ENCODE data around the gene LOXL4.

Gene LOXL4

DNA sequence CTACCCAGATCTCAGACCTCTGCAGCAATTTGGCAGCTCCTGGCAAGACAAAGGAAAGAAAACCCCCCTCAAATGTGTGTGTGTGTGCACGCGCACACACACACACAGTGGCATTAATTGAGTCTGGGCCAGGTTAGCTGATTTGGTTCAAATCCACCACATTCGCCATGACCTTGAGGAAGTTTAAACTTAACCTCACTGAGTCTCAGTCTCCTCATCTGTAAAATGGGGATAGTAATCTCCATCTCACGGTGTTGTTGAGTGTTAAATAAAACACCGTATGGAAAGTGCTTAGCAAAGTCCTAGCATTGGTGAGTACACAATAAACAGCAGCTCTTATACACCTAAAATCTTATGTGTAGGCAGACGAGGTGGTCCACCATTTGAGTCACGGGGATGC is 4.9 kb downstream of the LOXL4 start:
- no peak for DNase-seq

DNA sequence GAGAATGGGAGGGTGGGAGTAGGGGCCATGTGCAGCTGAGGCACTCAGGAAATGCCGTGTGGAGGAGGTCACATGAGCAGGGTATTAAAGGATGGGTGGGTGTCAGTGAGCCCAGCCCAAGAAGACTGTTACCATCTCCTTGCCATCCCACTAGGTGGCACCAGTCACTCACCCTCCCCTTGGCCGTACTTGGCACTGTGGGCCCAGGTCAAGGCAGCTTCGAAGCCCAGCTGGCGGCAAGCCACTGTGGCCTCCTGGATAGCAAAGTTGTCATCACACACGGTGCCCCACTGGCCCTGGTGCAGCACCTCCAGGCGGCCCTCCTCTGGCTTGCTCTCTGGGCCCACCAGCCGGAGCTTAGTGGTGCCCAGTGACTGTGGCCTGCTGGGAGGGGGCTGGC is 5.4 kb downstream of the LOXL4 start:
- DNase-seq: no peak

DNA sequence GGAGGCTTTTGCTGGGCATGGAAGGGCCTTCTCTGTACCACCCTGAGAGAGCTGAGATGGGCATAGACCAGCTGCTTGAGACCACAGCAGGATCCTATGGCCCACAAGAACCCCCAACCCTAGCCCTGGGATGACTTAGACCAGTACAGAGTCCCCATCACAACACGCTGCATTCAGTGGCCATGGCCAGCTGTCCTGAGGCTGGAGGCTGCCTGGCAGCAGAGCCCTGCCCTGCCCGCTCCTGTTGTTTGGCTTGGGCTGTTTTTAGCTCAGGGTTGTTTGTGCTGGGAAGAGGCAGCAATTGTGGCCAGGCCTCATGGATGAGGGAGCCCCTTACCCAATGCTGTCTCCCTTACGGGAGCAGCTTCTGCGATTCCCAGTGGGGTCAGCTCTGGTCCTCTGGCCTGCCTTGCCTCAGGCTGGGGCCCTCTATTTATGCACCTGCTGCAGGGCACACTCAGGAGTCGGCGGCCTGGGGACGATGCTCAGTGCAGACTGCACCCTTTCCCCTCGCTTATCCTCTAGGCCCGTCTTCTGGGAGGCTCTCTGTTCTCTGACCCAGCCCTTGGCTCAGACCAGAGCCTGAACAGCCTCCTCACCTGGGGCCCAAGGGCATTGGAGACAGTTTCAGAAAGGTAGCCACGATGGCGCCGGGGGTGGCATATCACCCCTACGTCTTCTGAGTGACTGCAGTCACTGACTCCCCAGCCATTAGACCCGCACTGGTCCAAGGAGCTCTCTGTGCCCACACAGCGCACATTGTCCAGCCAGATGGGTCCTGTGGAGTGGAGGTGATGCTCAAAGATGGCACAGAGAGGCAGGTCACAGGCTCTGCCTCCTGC is 6.3 kb downstream of the LOXL4 start:
- DNase-seq: no peak

DNA sequence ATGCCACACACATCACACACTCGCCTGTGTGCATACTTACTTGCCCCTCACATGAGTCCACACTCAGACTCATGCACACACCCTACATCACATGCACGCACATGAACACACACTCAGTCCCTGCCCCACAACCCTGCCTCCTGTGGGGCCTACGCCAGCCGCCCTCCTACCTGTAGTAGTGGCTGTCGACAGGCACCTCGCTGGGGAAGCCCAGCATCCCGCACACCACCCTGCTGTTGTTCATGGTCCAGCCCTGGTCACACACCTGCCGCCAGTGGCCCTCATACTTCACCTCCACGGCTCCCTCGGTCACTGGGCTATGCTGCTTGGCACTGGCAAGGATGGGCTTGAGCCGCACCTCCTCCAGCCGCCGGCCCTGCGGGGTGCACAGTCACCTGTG is 7.2 kb downstream of the LOXL4 start:
- no peak for DNase-seq

DNA sequence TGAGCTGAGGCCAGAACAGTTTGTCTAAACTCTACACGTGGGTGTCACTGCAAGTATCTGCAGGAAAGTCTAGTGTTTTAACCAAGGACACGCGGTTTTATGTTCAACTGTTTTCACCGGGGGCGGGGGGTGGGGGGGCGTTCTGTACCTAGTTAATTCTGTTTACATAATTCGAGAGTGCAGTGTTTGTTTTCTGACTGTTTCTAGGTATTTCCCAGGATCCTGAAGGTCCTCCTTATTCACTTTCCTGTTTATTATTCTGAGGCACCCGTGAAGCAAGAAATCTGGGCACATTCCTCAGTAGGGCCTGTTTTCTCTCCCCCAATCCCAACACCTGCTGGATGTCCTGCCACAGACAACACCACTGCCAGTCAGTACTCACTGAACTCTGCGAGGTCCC is 7.6 kb downstream of the LOXL4 start:
- DNase-seq: no peak

DNA sequence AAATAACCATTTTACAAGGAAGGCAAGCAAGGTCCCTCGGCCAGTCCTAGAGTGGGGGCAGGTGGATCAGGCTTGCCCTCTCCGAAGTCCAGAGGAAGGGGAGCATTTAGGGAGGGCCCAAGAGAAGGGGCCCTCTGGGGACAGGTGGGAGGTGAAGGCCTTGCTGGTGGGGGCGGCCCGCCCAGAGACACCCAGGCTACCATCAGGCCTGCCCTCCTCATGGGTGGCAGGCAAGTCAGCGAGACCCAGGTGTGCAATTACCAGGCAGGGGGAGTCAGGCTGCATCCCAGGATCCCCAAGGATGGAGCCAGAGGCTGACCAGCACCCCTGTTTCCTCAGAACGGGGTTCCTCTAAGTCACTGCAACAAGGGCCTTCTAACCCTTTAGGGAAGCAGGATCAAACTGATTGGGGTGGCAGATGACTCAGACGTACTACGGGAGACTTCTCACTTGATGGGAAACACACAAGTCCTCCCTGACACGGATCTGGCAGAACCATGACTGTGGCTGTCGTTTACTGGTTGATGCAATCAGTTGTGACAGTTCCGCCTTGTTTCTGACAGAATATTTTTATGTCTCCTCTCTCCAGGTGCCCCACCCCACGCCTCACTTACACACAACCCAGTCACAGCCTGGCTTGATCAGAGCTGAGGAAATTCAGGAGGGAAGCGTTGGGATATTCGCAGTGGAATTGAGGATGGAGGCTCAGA is 8.2 kb downstream of the LOXL4 start:
- no peak for DNase-seq

DNA sequence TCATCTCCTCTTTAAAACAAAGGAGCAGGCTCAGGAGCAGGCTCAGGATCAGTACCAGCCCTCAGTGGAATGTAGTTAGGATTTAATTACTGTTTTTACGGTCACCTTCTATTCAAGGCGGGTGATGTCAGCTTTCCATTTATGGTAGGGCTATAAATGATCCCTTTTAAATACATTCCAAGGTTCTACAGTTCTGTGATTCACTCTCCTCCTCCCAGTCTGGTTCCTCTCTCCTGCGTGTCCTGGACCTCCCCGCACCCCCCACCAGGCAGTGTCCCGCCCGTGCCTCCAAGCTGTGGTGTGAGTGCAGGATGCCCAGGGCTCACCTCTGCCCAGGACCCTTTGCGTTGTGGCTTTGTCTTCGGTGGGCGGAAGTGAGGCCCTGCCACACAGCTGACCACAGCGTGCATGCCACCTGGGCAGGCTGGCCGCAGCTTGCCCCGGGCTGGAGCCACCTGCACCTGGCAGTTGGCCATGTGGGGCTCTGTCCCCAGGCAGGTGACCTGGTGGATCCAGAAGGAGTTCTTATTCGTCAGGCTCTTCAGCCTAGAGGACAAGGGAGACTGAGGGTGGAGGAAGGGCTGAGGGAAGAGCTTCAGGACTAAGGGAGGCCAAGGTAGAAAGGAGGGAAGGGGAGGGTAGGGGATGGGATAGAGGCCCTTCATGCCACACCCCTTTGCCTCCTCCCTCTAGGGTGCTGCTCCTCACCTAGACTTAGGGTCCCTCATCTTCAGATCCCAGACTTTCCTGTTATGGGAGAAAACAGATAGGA is 9.1 kb downstream of the LOXL4 start:
- no peak for DNase-seq

DNA sequence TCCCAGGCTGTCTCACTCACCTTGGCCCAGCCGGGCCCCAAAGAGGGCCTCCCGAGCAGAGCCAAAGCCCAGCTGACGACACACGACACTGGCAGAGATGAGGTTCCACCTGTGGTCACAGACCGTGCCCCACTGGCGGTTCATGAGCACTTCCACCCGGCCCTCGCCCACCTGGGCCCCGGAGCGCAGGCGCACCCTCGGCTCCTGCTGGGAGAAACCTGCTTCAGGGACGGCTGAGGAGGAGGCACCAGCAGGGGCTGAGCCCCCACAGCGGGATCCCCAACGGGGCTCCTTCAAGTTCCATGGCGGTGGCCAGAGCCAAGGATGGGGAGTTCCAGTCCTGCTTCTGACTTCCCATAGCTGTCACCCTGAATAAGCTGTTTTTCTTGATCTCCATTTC is 10.0 kb downstream of the LOXL4 start:
- no peak for DNase-seq

DNA sequence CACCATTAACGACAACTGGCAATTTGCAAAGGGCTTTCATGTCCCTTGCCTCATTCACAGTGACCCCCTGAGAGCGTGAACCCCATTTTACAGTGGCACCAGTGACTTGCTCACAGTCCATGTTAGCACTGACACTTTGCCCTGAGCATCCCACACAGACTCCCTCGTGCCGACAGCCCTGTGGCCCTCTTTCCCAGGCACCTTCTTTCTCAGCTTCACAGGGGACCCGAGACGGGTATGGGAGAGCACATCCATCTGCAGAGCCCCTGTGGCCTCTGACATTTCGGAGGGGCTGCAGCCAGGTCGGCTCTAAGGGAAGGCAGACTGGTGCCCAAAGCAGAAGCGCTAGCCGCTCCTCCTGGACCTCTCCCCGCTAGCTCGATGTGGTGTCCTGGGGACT is 10.8 kb downstream of the LOXL4 start:
- no peak for DNase-seq

DNA sequence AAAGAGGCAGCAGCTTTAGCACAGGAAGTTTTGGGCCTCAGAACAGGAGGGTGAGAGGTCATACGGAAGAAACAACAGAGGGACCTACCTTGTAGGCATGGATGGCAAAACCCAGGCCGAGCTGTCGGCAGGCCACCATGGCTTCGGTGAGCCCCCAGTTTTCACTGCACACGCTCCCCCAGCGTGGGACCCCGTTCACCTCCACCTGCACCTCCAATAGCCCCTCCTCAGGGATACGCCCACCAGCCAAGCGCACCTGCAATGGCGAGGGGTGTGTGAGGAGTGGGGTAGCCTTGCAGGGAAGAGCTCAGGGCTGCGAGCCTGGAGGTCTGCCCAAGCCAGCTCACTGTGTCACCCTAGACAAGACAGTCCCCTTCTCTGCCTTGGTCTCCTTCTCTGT is 11.3 kb downstream of the LOXL4 start:
- DNase-seq: no peak

DNA sequence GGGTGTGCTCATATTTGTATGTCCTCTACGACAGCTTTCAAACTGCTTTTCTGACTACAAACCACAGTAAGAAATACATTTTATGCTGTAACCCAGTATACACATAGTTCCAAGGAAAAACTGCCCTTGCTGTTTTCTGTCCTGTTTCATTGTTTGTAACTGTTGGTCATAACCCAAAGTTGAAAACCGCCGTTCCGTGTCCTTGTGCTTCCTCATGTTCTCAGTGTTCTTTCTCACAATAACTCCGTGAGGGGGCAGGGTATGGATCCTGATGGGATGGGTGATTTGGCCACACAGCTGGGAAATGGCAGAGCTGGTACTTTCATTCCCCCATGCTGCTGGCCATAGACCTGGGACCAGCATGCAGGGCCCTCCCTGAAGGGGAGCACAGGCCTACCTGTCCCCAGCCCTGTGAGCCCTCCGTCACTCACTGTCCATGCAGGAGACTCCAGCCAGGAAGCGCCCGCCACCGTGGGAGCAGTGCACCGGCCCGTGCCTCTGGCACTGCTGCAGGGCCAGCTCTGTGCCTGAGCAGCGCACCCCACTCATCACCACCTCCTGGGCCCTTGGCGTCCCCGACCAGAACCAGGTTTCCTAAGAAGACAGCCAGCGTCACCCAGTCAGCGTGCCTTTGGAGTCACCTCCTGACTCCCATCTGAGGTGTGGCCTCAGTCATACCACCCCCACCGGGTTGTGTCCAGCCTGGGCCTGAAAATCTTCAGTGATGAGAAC is 12.7 kb downstream of the LOXL4 start:
- DNase-seq: no peak

DNA sequence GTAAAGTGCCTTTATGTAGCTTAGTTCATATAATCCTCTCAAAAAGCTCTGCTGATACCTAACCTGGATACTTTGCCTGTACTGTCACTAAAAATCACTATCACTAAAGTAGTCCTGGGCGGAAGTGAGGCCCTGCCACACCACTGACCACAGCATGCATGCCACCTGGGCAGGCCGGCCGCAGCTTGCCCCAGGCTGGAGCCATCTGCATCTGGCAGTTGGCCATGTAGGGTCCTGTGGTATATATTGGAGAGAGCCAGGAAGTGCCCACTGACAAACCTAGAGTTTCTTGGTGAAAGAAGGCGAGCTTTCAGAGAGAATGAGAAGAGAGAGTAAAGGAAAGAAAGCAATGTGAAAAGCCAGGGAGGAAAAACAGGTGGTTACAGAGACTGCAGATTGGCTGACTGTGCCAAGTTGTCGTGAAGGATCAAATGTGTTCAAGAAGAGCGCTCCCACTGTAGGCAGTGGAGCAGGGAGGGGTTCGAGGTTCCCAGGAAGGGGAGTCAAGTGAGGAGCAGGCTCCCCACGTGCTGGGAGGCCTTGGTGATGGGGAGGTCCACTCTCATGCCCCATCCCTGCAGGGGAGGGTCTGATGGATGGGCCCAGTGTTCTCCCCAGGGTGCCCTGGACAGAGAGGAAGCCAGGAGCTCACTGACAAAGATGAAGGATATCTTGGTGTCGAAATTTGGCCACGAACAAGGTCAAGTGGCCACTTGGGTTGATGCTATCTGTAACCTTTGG is 13.6 kb downstream of the LOXL4 start:
- no peak for DNase-seq

DNA sequence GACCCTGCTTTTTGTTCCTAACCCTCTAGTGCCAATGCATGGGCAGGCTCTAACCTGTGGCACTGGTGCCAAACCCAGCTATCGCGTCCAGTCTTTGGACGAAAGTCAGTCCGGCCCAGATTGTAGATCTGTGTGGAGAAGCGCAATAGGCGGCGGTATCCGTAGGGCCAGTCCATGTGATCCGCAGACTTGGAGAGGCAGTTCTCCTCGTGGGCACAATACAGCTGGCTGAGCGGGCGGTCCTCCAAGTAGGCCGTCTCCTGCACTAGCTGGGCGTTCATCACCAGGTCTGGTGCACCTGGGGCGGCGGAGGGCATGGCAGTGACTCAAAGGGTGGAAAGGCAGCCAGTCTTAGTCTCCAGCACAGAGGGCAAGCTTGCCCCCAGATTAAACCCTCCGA is 14.5 kb downstream of the LOXL4 start:
- no peak for DNase-seq

DNA sequence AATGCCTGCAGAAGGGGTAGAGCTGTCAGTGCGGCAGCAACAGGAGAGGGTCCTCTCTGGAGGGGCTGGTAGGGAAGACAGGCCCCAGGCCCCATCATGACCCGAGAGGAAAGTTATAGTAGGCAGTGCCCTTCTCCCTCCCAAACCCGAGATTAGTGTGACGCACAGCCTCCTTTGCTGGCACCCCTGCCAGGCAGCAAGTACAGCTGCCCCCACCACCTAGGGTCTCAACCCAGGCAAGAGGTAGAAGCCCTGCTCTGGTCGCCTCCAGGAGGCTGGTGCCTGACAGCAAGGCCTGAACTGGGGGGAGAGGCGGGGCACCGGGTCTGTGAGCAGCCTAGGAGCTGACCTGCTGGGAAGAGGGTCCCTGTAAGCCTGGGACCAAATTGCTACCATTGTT is 15.5 kb downstream of the LOXL4 start:
- no peak for DNase-seq

DNA sequence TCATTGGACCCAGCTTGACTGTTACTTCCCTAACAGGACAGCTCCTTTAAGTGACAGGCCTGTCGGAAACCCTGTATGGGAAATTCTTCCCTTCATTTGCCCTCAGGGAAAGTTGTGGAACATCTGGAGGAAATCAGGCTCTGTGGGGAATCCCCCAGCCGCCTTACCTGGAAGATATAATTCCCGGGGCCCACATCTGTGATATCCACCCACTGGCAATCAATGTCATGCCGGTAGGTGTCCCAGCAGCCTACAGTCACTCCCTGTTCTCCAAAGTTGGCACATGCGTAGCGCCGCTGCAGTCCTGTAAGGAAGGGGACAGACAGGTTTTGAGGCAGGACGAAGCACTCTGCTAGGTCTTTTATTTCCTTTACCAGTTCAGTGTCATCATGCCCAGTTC is 16.6 kb downstream of the LOXL4 start:
- no peak for DNase-seq

DNA sequence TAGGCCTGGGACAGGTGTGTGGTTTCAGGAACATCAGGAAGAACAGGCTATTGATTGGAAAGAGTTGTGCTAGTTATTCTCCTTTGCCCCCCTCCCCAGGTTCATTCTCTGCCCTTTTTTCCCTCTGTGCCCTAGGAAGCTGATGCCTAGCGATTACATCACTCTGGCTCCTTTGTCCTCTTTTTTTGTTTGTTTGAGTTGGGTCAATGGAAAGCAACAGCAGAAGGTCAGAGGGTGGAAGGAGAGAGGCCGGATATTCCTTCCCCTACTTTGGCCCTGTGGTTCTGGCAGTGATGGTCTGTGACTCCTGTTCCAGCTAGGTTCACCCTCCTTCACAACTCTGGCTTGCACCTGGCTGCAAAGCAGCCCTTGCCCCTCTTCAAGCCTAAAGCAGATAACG is 18.9 kb downstream of the LOXL4 start:
- DNase-seq: no peak

DNA sequence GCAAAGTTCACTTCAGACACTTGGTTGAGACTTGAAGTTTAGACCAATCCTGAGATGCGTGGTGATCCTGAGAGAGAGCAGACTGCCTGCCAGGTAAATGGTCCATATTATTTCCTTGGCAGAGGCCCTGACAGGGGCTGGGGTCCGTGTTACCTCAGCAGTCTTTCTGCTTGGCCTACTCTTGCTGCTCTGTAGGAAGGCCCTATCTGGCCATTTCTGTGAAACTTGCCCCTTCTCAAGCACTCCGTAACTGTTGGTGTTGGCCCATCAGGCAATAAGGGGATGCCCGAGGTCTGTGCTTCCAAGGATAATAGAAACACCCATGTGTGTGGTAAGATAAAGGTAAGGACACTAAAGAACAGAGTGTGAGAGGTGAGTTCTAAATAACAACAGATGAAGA is 20.0 kb downstream of the LOXL4 start:
- DNase-seq: no peak

DNA sequence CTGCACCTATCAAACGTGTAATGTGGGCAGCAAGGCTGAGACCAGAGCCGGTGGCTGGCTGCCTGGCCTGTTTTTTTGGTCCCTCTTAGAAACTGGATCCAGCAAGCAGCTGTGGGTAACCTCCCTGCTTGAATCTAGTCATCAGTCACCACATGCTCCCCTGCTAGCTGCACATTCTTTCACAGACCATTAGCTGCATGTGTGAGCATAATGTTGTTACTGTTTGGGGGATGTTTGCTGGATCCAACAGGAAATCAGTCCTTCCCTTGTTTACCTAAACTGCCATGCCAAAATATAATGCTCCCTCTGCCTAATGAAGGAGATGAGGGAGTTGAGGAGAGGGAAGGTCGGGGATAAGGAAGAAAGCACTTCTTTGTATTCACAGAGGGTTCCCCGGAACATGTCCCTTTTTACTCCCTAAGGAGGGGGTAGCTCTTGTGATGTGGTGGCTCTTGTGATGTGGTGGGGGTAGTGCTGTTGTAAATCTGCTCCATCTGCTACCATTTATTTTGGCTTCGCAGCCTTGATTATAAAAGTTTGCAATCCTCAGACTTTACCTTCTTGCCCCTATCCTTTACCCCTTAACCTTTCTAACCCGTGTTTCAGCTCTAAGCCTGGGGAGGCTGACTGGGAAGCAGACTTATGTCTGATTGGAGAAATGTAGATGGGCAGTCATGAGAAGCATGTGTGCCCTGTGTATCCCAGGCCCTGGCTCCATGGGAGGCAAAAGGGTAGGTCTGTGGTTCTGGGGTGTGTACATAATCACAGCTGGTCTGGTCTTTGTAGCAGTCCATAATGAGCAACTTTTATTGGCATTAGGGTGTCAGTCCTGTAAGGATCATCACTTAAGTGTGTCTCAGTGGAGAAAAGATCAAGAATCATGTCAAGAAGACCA is 20.8 kb downstream of the LOXL4 start:
- DNase-seq: no peak

DNA sequence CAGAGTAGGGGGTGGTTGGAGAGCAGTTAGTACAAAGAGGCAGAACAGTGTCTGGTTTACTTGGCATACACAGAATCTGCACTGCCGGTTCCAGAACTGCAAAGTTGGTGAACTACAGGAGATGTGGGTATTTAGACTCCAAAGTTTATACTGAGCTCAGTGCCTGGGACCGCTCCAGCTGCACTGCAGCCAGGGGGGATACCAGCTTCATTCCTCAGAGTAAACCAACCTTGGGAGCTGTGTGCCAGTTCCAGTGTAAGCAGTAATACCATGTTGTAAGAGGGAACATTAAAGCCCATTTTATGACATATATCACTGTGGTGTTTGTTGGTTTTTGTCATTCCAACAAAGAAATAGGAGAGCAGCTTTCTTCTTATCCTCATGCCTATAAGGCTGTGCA is 23.4 kb downstream of the LOXL4 start:
- no peak for DNase-seq

DNA sequence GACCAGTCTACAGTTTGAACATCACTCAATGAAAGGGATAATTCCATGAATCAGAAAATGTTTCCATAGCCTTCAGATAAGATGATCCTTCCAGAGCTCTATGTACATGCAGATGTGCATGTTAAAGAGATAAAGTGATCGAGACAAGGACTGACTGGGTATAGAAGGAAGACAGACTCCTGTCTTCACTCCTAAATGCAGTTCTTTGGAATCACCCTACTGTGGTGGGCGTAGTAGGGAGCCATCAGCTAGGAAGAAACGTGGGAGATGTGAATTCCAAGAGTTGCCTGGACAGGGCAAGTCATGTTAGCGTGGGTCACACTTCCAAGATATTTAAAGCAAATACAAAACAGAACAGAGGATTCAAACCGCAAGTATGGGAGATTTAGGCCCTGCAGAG is 23.9 kb downstream of the LOXL4 start:
- no peak for DNase-seq

DNA sequence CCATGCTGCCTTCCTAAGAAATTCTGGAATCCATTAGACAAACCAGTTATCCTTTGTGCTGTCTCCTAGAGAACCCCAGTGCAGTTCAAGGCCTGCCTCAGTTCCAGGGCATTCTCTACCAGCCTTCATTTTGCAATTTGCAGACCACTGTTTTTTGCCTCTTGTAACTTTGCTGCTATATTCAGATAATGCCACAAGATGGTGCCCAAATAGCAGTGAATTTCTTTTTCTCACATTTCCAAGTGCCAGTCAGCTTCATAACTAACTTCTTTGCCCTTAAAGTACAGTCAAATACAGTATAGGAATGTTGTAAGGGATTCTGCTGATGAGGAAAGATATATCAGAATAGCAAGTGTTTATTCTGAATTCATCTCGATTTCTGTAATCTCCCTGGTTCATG is 25.2 kb downstream of the LOXL4 start:
- DNase-seq: no peak
